Activated CD8-positive, alpha-beta memory T cell treated with anti-CD3 and anti-CD28 coated beads, Interleukin-2, amount 50 U/mL, for 48 hours (primary cell): Measurements from ENCODE around the gene UGDH.
A peak's percentile ranks its signal among the peaks of the same experiment; 100 is the strongest.
"Not testable (repeated sequence)": the region's sequence is repeated elsewhere in the genome, so short reads cannot be mapped to it uniquely, and the experiment has no call there.

Experiments
- DNase-seq: peaks from one replicate; pipeline ENCODE4 v3.0.0-alpha.2; 2020

UGDH gene

GRCh38 chr4:39526765-39527295, 409 bp downstream of the UGDH start:
- peak; percentile 70 for DNase-seq

DNA sequence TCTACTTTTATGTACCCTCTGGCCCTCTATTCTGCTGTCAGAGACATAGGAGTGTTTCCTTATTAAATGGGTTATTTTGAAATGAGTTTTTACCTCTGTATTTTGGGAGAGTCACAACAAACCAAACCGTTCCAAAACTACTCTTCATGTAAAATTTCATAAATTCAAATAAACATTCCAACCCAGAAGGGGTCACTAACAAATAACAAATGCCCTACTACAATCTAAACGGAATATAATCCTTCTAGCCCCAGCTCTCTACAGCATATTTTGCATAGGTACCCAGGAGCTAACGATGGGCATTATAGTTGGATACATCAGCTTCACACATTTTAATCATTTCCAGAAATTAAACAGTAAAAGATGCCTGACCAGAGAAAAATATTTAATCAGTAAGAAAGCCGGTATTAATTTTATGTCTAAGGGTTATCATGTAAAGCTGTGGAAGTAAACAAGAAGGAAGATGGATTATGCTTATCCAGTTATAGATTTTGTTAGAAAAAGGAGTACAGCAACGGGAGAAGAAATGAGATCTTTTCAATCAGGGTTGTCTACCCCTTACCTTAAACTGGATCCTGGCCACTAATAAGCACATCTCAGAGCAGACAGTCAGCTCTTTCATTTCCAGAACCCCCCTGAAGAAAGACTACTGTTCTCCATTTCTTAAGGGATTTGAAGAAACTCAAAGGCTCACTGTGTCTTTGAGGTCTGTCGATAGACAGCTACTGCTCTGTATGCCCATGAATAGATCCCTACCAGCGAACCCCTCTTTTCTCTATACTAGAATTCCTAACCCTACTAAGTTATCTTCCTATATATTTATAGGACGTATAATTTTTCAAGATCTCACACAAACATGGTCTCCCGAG, 1.2 kb downstream of the UGDH start:
- DNase-seq: no peak

GRCh38 chr4:39524161-39524957, 2.9 kb downstream of the UGDH start:
- DNase-seq: no peak

- no peak for DNase-seq
These were observed 5.2 kb downstream of the UGDH start for GRCh38 chr4:39522068-39522467.

- DNase-seq: no peak
These were observed 5.9 kb downstream of the UGDH start for GRCh38 chr4:39521253-39521919.

- DNase-seq: no peak
These were observed 8.8 kb downstream of the UGDH start for GRCh38 chr4:39518484-39518883.

- DNase-seq: no peak
These were observed 10.8 kb downstream of the UGDH start for GRCh38 chr4:39516407-39516966.

- DNase-seq: not testable (repeated sequence)
These were observed 11.4 kb downstream of the UGDH start for GRCh38 chr4:39515669-39516401.

DNA sequence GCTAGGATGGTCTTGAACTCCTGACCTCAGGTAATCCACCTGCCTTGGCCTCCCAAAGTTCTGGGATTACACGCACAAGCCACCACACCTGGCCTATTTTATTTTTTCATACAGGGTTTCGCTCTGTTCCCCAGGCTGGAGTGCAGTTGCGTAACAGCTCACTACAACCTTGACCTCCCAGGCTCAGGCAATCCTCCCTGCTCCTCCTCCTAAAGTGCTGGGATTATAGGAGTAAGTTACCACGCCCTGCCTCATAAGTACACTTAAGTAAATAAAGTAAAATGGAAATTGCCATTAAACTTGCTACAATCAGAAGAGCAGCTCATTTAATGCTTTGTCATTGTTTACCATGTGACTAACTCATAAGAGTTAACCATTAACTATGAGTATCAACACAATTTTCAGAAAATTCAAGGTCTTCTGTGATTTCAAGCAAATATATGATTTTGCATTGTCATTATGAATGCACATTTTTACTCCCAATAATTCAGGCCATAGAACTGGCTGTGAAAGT, 12.3 kb downstream of the UGDH start:
- no peak for DNase-seq

- not testable (repeated sequence) for DNase-seq
These were observed 13.0 kb downstream of the UGDH start for GRCh38 chr4:39514266-39514665.

DNA sequence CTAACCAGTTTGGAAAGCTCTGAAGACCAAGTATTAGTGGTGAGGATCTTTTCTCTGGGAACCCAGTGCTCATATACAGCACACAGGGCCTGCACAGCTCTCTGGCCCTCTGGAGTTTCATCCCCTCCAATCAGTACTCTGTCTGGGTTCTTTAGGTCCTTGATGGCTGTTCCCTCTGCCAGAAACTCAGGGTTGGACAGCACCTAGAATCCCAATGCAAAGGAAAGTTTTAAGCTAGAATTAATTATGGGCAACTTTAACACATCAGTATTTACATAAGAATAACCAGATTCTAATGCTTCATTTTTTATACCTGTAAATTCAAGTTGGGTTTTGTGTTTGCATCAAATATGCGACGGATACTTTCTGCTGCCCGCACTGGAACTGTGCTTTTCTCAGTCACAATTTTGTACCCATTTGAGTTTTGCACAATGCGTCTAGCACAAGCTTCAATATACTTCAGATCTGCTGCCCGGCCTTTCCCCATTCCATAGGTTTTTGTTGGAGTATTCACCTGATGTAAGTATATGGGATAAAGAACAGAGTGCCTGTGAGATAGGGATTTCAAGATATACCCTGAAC, 16.8 kb downstream of the UGDH start:
- no peak for DNase-seq

DNA sequence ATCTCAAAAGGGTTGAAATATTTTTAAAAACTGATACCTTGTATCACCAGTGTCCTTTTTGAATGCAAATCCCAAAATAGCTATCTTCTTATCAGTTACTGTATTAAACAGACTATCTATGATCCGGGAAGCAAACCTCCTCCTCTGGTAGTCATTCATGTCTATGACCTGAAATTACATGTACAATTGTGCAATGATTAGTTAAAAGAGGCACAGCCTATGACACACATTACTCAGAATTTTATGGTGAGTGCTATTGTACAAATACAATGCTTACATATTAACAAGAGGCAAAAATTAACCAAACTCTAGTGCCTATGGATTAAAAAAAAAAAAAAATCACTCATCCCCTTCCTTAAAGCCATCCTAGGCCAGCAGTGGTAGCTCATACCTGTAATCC, 21.7 kb downstream of the UGDH start:
- no peak for DNase-seq

DNA sequence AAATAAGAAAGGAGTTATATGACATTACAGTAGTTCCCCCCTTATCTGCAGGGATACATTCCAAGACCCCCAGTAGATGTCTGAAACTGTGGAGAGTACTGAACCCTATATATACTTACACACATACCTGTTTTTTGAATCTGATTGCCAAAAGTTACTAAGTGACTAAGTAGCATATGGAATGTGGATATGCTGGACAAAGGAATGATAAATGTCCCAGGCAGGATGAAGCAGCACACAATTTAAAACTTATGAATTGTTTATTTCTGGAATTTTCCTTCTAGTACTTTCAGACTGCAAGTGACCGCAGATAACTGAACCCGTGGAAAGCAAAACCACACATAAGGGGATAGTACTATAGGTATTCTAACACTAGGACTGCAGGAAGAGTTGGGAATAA, 22.7 kb downstream of the UGDH start:
- DNase-seq: no peak

- DNase-seq: not testable (repeated sequence)
These were observed 24.6 kb downstream of the UGDH start for GRCh38 chr4:39502664-39503035.

DNA sequence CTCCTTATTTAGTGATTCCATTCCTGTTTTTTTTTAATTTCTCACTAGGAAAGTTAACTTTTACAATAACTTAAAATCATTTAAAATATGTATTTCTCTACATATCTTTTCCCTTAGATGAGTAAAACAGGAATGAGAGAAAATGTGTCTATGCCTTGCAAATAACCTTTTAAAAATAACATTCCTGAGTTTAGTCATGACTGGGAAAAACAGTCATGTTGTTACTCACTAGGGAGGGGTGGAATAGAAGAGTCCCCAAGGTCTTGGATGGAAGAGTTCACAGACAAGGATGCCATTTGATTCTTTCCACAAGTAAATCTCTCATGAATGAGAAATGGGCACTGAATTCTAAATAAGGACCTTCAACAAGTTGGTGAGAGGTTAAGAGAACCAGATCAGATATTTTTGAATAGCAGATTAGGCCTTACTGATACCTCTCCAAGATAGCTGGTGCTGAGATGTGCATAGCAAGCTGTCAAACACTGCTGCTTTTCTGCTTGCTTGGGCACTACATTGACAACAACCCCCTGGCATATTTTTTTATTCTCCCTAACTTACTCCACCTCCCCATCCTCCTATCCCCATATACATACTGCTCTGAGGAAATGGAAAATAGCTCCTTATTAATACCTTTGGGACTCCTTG, 25.1 kb downstream of the UGDH start:
- DNase-seq: no peak

DNA sequence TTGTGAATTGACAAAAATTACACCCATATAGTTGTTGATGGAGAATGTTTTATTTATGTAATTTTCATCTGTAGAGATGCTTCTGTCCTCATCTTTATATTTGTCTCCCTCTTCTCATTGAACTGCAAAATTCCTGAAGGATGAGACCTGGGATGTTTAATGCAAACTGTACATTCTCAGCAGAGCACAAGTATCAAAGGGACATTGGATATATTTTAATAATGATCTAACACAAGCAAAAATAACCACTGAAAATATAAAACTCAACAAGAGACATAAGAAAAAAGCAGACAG, 28.6 kb downstream of the UGDH start:
- DNase-seq: no peak

- DNase-seq: no peak
These were observed 29.1 kb downstream of the UGDH start for GRCh38 chr4:39497909-39498726.

GRCh38 chr4:39495446-39496213, 31.6 kb downstream of the UGDH start:
- no peak for DNase-seq

- no peak for DNase-seq
These were observed 32.9 kb downstream of the UGDH start for GRCh38 chr4:39494354-39494753.

GRCh38 chr4:39490322-39490721, 36.9 kb downstream of the UGDH start:
- no peak for DNase-seq
